Measurements from ENCODE around the gene CHURC1.
A peak's percentile ranks its signal among the peaks of the same experiment; 100 is the strongest.
"Not testable (repeated sequence)": the region's sequence is repeated elsewhere in the genome, so short reads cannot be mapped to it uniquely, and the experiment has no call there.

The CHURC1 gene

GRCh38 chr14:64910847-64911495, 3.3 kb upstream of the CHURC1 start:
- peak; percentile 28 for DNase-seq (ENCODE audit: low spot score)

- no peak for DNase-seq (ENCODE audit: low spot score)
These were observed 2.0 kb upstream of the CHURC1 start for GRCh38 chr14:64912261-64912660.

GRCh38 chr14:64913477-64913876, 778 bp upstream of the CHURC1 start:
- DNase-seq (ENCODE audit: low spot score): not testable (repeated sequence)

GRCh38 chr14:64915029-64915424, 772 bp downstream of the CHURC1 start:
- DNase-seq (ENCODE audit: low spot score): no peak

GRCh38 chr14:64915797-64916196, 1.5 kb downstream of the CHURC1 start:
- no peak for DNase-seq (ENCODE audit: low spot score)

GRCh38 chr14:64918216-64918615, 4.0 kb downstream of the CHURC1 start:
- no peak for DNase-seq (ENCODE audit: low spot score)

GRCh38 chr14:64919215-64919614, 5.0 kb downstream of the CHURC1 start:
- DNase-seq (ENCODE audit: low spot score): no peak

- no peak for DNase-seq (ENCODE audit: low spot score)
These were observed 5.4 kb downstream of the CHURC1 start for GRCh38 chr14:64919618-64920017.

GRCh38 chr14:64920465-64920864, 6.2 kb downstream of the CHURC1 start:
- no peak for DNase-seq (ENCODE audit: low spot score)

- DNase-seq (ENCODE audit: low spot score): no peak
These were observed 8.8 kb downstream of the CHURC1 start for GRCh38 chr14:64923015-64923414.

- DNase-seq (ENCODE audit: low spot score): no peak
These were observed 12.2 kb downstream of the CHURC1 start for GRCh38 chr14:64926398-64926995.

- no peak for DNase-seq (ENCODE audit: low spot score)
These were observed 12.8 kb downstream of the CHURC1 start for GRCh38 chr14:64927031-64927430.

GRCh38 chr14:64928239-64929013, 14.2 kb downstream of the CHURC1 start:
- DNase-seq (ENCODE audit: low spot score): no peak

- no peak for DNase-seq (ENCODE audit: low spot score)
These were observed 14.7 kb downstream of the CHURC1 start for GRCh38 chr14:64929014-64929359.

- no peak for DNase-seq (ENCODE audit: low spot score)
These were observed 16.0 kb downstream of the CHURC1 start for GRCh38 chr14:64930085-64930843.

GRCh38 chr14:64931123-64931522, 16.9 kb downstream of the CHURC1 start:
- DNase-seq (ENCODE audit: low spot score): no peak

GRCh38 chr14:64932231-64932630, 18.0 kb downstream of the CHURC1 start:
- DNase-seq (ENCODE audit: low spot score): no peak

GRCh38 chr14:64934338-64934929, 20.2 kb downstream of the CHURC1 start:
- DNase-seq (ENCODE audit: low spot score): no peak

- no peak for DNase-seq (ENCODE audit: low spot score)
These were observed 21.3 kb downstream of the CHURC1 start for GRCh38 chr14:64935508-64935907.

- DNase-seq (ENCODE audit: low spot score): peak; percentile 61
These were observed 23.0 kb downstream of the CHURC1 start for GRCh38 chr14:64937171-64937820.

GRCh38 chr14:64937821-64938193, 23.6 kb downstream of the CHURC1 start:
- DNase-seq (ENCODE audit: low spot score): peak; percentile 52

Data from pons (tissue), 1 donor.